ENCODE data around the gene LIM2. TPM values are rescaled to one million over a fixed set of nuclear protein-coding genes. Genes with fewer than 3 reads are reported as not detected.

The LIM2 gene
- total and polyA plus RNA-seq, 9 of the 15 experiments (the other 6 are each of a cell fraction or from before 2014, with no cell fraction given) = 0.07 to 0.45 (median 0.18) TPM; not detected in 4

- TF ChIP-seq MNT (conservative IDR thresholded peaks at IDR 0.05) (peak in 1 of 2 experiments; percentile 38; a peak in 1 of 4 replicates), NONO (IDR thresholded peaks at IDR 0.05; ENCODE audit: low read depth in 2 of 2, low read length in 1 of 2) (0 out of 4 replicates have a peak, but pooled peaks of 1 of the 2 experiments have one; percentile 11), SIN3B (IDR thresholded peaks at IDR 0.05; ENCODE audit: low read depth) (peak; percentile 18; the same call in 1 of the 2 replicates), PHTF2 (CRISPR knock-in tag; IDR thresholded peaks at IDR 0.05) (no peak), MTA3 (IDR thresholded peaks at IDR 0.05; ENCODE audit: borderline replicate concordance) (0 out of 2 replicates have a peak, but pooled peaks have one; percentile 18), ZNF766 (CRISPR knock-in tag; conservative IDR thresholded peaks at IDR 0.05) (peak; percentile 24; the same call in 1 of the 2 replicates), SMAD1 (IDR thresholded peaks at IDR 0.05; ENCODE audit: low read depth, low read length, partially characterized antibody) (peak; percentile 9), RCOR1 (IDR thresholded peaks at IDR 0.05; ENCODE audit: borderline replicate concordance in 1 of 2, low read depth in 2 of 2, low read length in 2 of 2) (peak in 1 of 2 experiments; percentile 32; a peak in 1 of 4 replicates), SIN3A (IDR thresholded peaks at IDR 0.05; ENCODE audit: borderline replicate concordance in 2 of 2, control insufficient read depth in 1 of 2, low read depth in 2 of 2, low read length in 2 of 2) (no peak), ZNF589 (CRISPR knock-in tag; IDR thresholded peaks at IDR 0.05; ENCODE audit: low read depth) (no peak; the same call in 1 of the 2 replicates), BCOR (IDR thresholded peaks at IDR 0.05) (peak; percentile 85; the same call in 1 of the 2 replicates), ZBTB7A (IDR thresholded peaks at IDR 0.05; ENCODE audit: borderline replicate concordance, control insufficient read depth, low read depth, low read length) (peak; percentile 12; the same call in 1 of the 2 replicates), RBM25 (IDR thresholded peaks at IDR 0.05; ENCODE audit: low read depth, low read length, severe bottlenecking) (peak; percentile 71), NR2C1 (IDR thresholded peaks at IDR 0.05) (peak; percentile 24; the same call in 1 of the 2 replicates), NR2C1 (tag; IDR thresholded peaks at IDR 0.05) (no peak), ZFP91 (CRISPR knock-in tag; IDR thresholded peaks at IDR 0.05) (no peak), ELF1 (tag; IDR thresholded peaks at IDR 0.05) (peak; percentile 79), CHD4 (IDR thresholded peaks at IDR 0.05; ENCODE audit: insufficient read depth, insufficient replicate concordance, low read depth, low read length, poor library complexity, severe bottlenecking) (peak; percentile 64), KDM1A (IDR thresholded peaks at IDR 0.05) (peak; percentile 64 to 69; a peak in 3 of 4 replicates), GABPA (tag; conservative IDR thresholded peaks at IDR 0.05; ENCODE audit: low read depth) (0 out of 2 replicates have a peak, but pooled peaks have one; percentile 45), STAT5B (CRISPR knock-in tag; IDR thresholded peaks at IDR 0.05) (no peak), ZZZ3 (IDR thresholded peaks at IDR 0.05) (no peak), DDX20 (tag; IDR thresholded peaks at IDR 0.05; ENCODE audit: low read depth) (no peak), ZNF121 (CRISPR knock-in tag; conservative IDR thresholded peaks at IDR 0.05) (0 out of 2 replicates have a peak, but pooled peaks have one; percentile 11), PHF8 (IDR thresholded peaks at IDR 0.05; ENCODE audit: borderline replicate concordance, low read length) (no peak), MBD2 (IDR thresholded peaks at IDR 0.05; ENCODE audit: borderline replicate concordance, low read depth) (no peak)
These were observed 3.4 kb upstream of the LIM2 start (continued) for GRCh38 chr19:51391073-51391611.
